Coronary artery (tissue), 2 donors: ENCODE data around the gene CCPG1.
"Not testable (repeated sequence)": the region's sequence is repeated elsewhere in the genome, so short reads cannot be mapped to it uniquely, and the experiment has no call there.

Experiments used
- DNase-seq: peaks from one replicate; pipeline ENCODE4 v3.0.0-alpha.2; 2017; ENCODE audit warnings: low spot score
- H3K27ac ChIP-seq, 2 donors: fragments of 200-600 bp; sonication (generic); one replicate each; pipeline ENCODE4 v1.5.1; 2016 to 2019
- H3K4me3 ChIP-seq: fragments of 200-600 bp; sonication (generic); 2 replicates; pipeline ENCODE4 v1.5.1; 2016; ENCODE audit warnings: mild to moderate bottlenecking, moderate library complexity
- TF ChIP-seq, protein P1 (sequence below): fragments of 200-600 bp; sonication (generic); IDR thresholded peaks from one replicate; pipeline ENCODE4 v1.5.1; 2019; ENCODE audit warnings: antibody characterized with exemption

Gene CCPG1, protein sequence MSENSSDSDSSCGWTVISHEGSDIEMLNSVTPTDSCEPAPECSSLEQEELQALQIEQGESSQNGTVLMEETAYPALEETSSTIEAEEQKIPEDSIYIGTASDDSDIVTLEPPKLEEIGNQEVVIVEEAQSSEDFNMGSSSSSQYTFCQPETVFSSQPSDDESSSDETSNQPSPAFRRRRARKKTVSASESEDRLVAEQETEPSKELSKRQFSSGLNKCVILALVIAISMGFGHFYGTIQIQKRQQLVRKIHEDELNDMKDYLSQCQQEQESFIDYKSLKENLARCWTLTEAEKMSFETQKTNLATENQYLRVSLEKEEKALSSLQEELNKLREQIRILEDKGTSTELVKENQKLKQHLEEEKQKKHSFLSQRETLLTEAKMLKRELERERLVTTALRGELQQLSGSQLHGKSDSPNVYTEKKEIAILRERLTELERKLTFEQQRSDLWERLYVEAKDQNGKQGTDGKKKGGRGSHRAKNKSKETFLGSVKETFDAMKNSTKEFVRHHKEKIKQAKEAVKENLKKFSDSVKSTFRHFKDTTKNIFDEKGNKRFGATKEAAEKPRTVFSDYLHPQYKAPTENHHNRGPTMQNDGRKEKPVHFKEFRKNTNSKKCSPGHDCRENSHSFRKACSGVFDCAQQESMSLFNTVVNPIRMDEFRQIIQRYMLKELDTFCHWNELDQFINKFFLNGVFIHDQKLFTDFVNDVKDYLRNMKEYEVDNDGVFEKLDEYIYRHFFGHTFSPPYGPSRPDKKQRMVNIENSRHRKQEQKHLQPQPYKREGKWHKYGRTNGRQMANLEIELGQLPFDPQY

GRCh38 chr15:55408012-55408928 lies at the start of gene CCPG1, which contains the start of gene PIERCE2:
Gene CCPG1, minus strand, starts transcription at chr15:55408359. Its CDS starts 18,935 bp downstream, at chr15:55389424.
Gene PIERCE2, plus strand, starts transcription at chr15:55408495. Its CDS starts 274 bp downstream, at chr15:55408769.
- H3K4me3 ChIP-seq = peak within 1 kb of the TSS; percentile 95
- TF ChIP-seq, protein P1, sequence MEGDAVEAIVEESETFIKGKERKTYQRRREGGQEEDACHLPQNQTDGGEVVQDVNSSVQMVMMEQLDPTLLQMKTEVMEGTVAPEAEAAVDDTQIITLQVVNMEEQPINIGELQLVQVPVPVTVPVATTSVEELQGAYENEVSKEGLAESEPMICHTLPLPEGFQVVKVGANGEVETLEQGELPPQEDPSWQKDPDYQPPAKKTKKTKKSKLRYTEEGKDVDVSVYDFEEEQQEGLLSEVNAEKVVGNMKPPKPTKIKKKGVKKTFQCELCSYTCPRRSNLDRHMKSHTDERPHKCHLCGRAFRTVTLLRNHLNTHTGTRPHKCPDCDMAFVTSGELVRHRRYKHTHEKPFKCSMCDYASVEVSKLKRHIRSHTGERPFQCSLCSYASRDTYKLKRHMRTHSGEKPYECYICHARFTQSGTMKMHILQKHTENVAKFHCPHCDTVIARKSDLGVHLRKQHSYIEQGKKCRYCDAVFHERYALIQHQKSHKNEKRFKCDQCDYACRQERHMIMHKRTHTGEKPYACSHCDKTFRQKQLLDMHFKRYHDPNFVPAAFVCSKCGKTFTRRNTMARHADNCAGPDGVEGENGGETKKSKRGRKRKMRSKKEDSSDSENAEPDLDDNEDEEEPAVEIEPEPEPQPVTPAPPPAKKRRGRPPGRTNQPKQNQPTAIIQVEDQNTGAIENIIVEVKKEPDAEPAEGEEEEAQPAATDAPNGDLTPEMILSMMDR = peak; percentile 84
- H3K27ac ChIP-seq = peak within 1 kb of the TSS; percentile 92 to 96
- DNase-seq = peak; percentile 94

- H3K4me3 ChIP-seq = no peak overlapping the region
- no peak for DNase-seq
- TF ChIP-seq, protein P1 = no peak
- no peak overlapping the region for H3K27ac ChIP-seq
Measured at GRCh38 chr15:55457401-55458022, 49.4 kb upstream of the CCPG1 start.

- not testable (repeated sequence) for H3K4me3 ChIP-seq, DNase-seq, H3K27ac ChIP-seq
Measured at GRCh38 chr15:55447030-55447394, 38.9 kb upstream of the CCPG1 start.

GRCh38 chr15:55446379-55447029 lies 38.3 kb upstream of the CCPG1 start:
- not testable (repeated sequence) for H3K27ac ChIP-seq, H3K4me3 ChIP-seq, DNase-seq

- not testable (repeated sequence) for H3K27ac ChIP-seq, DNase-seq, H3K4me3 ChIP-seq
Measured at GRCh38 chr15:55445936-55446335, 37.8 kb upstream of the CCPG1 start.

- not testable (repeated sequence) for H3K4me3 ChIP-seq, DNase-seq, H3K27ac ChIP-seq
Measured at GRCh38 chr15:55443141-55443540, 35.0 kb upstream of the CCPG1 start.

DNA sequence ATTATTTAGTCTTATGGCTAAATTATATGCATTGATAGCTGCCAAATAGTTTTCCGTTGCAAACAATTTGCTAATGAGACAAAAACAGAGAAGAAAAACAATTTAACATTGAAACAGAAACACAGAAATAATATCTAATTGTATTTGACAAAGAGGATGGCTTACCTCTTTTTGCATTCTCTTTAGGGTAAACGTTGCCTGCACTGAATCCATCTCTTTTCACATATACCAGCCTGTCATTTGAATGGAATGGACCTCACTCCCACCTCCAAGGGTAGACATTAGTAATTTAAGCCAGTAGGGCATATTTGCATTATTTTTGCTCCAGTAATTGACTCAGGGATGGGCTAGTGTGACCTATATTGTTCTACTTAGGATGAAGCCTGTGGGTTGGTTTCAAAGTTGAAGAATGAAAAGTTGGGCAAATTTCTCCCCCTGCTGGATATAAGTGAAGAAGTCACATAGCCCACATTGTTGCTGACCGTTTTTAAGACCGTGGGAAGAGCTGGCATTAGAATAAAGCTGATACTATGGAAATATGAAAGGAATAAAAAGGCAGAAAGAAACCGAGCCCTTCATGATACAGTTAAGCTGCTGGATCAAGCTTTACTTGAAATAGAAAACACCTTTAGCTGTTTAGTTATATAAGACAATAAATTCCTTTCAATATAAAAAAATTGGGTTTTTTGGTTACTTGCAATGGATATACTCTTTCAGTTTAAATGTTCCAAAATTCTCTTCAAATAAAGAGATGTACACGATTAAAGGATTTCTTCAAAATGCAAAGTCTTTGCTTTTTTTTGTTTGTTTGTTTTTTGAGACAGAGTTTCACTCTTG lies 27.0 kb upstream of the CCPG1 start:
- no peak overlapping the region for H3K27ac ChIP-seq
- no peak overlapping the region for H3K4me3 ChIP-seq
- TF ChIP-seq, protein P1 = peak; percentile 43
- no peak for DNase-seq

- DNase-seq = no peak
- H3K27ac ChIP-seq = no peak overlapping the region
- H3K4me3 ChIP-seq = no peak overlapping the region
- TF ChIP-seq, protein P1 = no peak
Measured at GRCh38 chr15:55422089-55422488, 13.9 kb upstream of the CCPG1 start.
